ENCODE results near the gene SAMD4B. TPM values are rescaled to one million over a fixed set of nuclear protein-coding genes. Genes with fewer than 3 reads are reported as not detected.
A peak's percentile ranks its signal among the peaks of the same experiment; 100 is the strongest.

SAMD4B gene
- 77.3 to 82.9 TPM (median 81.1 TPM) in 3 replicates for total RNA-seq
- long read RNA-seq, transcript SAMD4B-204 (1 exons, 578 nt) = major isoform, 5 of 86 reads
- long read RNA-seq, partial matches to known transcripts = 29 of 86 reads
- long read RNA-seq, other reads (novel, unspliced or antisense) = 48 of 86 reads

GRCh38 chr19:39341719-39342604 lies at the start of gene SAMD4B:
Gene SAMD4B, plus strand, starts transcription at chr19:39342421. Its CDS starts 14,473 bp downstream, at chr19:39356894.
- TF ChIP-seq CTCF (IDR thresholded peaks at IDR 0.05) = peak; percentile 89
- H3K4me1 Mint-ChIP-seq (ENCODE audit: low read depth) = peaks cover 52% of the 10 kb centered on the region
- H3K27me3 Mint-ChIP-seq (ENCODE audit: low read depth) = no peaks in the 10 kb centered on the region
- no peaks in the 10 kb centered on the region for H3K9me3 Mint-ChIP-seq (ENCODE audit: low read depth)
- no peaks in the 10 kb centered on the region for H3K36me3 Mint-ChIP-seq (ENCODE audit: low read depth)
- H3K27ac Mint-ChIP-seq (ENCODE audit: unreplicated experiment) = peak within 1 kb of the TSS; percentile 95
- H3K4me3 Mint-ChIP-seq (ENCODE audit: unreplicated experiment) = peak within 1 kb of the TSS; percentile 99
- peak; percentile 100 for DNase-seq (ENCODE audit: low spot score)

GRCh38 chr19:39293394-39293793 lies 48.8 kb upstream of the SAMD4B start:
- H3K4me1 Mint-ChIP-seq (ENCODE audit: low read depth) = no peaks in the 10 kb centered on the region

GRCh38 chr19:39296055-39296645 lies 46.1 kb upstream of the SAMD4B start, which contains the start of gene IFNL1:
Gene IFNL1, plus strand, starts transcription at chr19:39296407. Its CDS starts 15 bp downstream, at chr19:39296422.
- Mint-ChIP-seq H3K4me1 (ENCODE audit: low read depth) (no peaks in the 10 kb centered on the region), H3K9me3 (ENCODE audit: low read depth) (no peaks in the 10 kb centered on the region), H3K27me3 (ENCODE audit: low read depth) (peaks cover 52% of the 10 kb centered on the region), H3K36me3 (ENCODE audit: low read depth) (no peaks in the 10 kb centered on the region), H3K27ac (ENCODE audit: unreplicated experiment) (no peak within 1 kb of the TSS), H3K4me3 (ENCODE audit: unreplicated experiment) (no peak within 1 kb of the TSS)
- no peak for TF ChIP-seq CTCF (IDR thresholded peaks at IDR 0.05)
- DNase-seq (ENCODE audit: low spot score) = no peak

More at GRCh38 chr19:39293394-39293793, 48.8 kb upstream of the SAMD4B start:
- Mint-ChIP-seq H3K36me3 (ENCODE audit: low read depth) (no peaks in the 10 kb centered on the region), H3K4me3 (ENCODE audit: unreplicated experiment) (no peak overlapping the region), H3K9me3 (ENCODE audit: low read depth) (no peaks in the 10 kb centered on the region), H3K27ac (ENCODE audit: unreplicated experiment) (no peak overlapping the region), H3K27me3 (ENCODE audit: low read depth) (peaks cover 58% of the 10 kb centered on the region)
- no peak for TF ChIP-seq CTCF (IDR thresholded peaks at IDR 0.05)
- DNase-seq (ENCODE audit: low spot score) = no peak

GRCh38 chr19:39296906-39297305 lies 45.3 kb upstream of the SAMD4B start:
- no peak for TF ChIP-seq CTCF (IDR thresholded peaks at IDR 0.05)
- peaks cover 48% of the 10 kb centered on the region for H3K27me3 Mint-ChIP-seq (ENCODE audit: low read depth)
- no peaks in the 10 kb centered on the region for H3K9me3 Mint-ChIP-seq (ENCODE audit: low read depth)
- H3K36me3 Mint-ChIP-seq (ENCODE audit: low read depth) = no peaks in the 10 kb centered on the region
- H3K4me1 Mint-ChIP-seq (ENCODE audit: low read depth) = no peaks in the 10 kb centered on the region
- peak; percentile 36 for DNase-seq (ENCODE audit: low spot score)
- no peak overlapping the region for H3K27ac Mint-ChIP-seq (ENCODE audit: unreplicated experiment)
- H3K4me3 Mint-ChIP-seq (ENCODE audit: unreplicated experiment) = no peak overlapping the region

GRCh38 chr19:39297931-39298634 lies 44.1 kb upstream of the SAMD4B start:
- Mint-ChIP-seq H3K4me3 (ENCODE audit: unreplicated experiment) (no peak overlapping the region), H3K4me1 (ENCODE audit: low read depth) (no peaks in the 10 kb centered on the region), H3K9me3 (ENCODE audit: low read depth) (no peaks in the 10 kb centered on the region), H3K27me3 (ENCODE audit: low read depth) (peaks cover 46% of the 10 kb centered on the region), H3K36me3 (ENCODE audit: low read depth) (no peaks in the 10 kb centered on the region), H3K27ac (ENCODE audit: unreplicated experiment) (no peak overlapping the region)
- no peak for TF ChIP-seq CTCF (IDR thresholded peaks at IDR 0.05)
- peak; percentile 68 for DNase-seq (ENCODE audit: low spot score)
